A673 (cell line): ENCODE data around the gene LBX1.

Experiments
- CTCF ChIP-seq: fragments of 300-800, 200-600 bp; sonication (generic); conservative IDR thresholded peaks from 2 replicates; pipeline ENCODE4 v1.5.1; 2017; ENCODE audit warnings: low read depth, mild to moderate bottlenecking, antibody characterized with exemption, low read length, moderate library complexity, mixed read lengths
- EZH2 ChIP-seq: fragments of 200-600 bp; sonication (generic); IDR thresholded peaks from 2 replicates; pipeline ENCODE4 v1.6.1; 2017; ENCODE audit warnings: borderline replicate concordance, low read depth, mild to moderate bottlenecking, mixed read lengths, antibody characterized with exemption, low read length; ENCODE audit not compliant: poor library complexity, severe bottlenecking

- no peak for TF ChIP-seq CTCF
- no peak for TF ChIP-seq EZH2
Measured at GRCh38 chr10:101250136-101250535, 20.9 kb upstream of the LBX1 start.
